OCI-LY1 (cell line): ENCODE data around the gene ARHGEF28.

Experiments
- EZH2 ChIP-seq: fragments of 200-600 bp; sonication (generic), shearing (Covaris generic); IDR thresholded peaks from 2 replicates; pipeline ENCODE4 v1.8.0; 2017; ENCODE audit warnings: borderline replicate concordance, mixed run types, mild to moderate bottlenecking, antibody characterized with exemption, low read length, moderate library complexity, mixed read lengths
- TF ChIP-seq, protein P1 (sequence below): fragments of 200-600 bp; sonication (generic), shearing (Covaris generic); IDR thresholded peaks from 2 replicates; pipeline ENCODE4 v1.5.1; 2017; ENCODE audit warnings: mild to moderate bottlenecking, antibody characterized with exemption, low read length, moderate library complexity, mixed read lengths

DNA sequence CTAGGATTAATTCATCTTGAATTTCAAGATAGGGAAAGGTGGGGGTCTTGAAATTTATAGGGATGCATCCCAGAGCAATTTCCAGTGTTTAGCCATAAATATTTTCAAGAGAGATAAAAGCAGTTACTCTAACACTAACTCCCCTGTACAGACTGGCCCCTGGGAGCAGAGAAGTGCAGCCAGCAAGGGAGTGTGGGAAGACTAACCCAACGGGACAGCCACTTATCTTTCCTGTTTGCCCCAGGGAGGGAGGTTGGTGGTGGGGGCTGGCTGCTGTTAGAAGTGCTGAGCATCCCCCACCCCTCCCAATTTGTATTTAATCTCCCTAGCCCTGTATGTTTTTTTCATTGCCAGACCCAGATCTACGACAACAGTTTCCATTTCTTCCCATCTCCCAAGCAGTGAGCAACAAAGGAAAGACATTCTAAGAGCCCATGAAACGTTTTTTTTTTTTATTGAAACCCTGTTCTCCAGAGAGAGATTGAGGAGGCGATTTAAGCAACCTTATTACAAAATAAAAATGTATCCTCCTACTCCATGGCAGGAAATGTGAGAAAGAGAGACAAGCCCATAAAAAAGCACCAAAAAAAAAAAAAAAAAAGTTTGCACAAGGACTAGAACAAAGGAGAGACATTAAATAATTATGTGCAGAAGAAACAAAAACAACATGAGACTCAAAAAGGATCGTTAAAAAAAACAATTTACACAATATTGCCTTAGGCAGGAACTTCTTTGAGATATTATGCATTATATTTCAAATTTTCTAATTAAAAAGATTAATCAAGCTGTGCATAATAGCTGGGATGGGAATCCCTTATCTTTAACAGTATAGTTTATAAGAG lies 343.4 kb downstream of the ARHGEF28 start:
- TF ChIP-seq, protein P1, sequence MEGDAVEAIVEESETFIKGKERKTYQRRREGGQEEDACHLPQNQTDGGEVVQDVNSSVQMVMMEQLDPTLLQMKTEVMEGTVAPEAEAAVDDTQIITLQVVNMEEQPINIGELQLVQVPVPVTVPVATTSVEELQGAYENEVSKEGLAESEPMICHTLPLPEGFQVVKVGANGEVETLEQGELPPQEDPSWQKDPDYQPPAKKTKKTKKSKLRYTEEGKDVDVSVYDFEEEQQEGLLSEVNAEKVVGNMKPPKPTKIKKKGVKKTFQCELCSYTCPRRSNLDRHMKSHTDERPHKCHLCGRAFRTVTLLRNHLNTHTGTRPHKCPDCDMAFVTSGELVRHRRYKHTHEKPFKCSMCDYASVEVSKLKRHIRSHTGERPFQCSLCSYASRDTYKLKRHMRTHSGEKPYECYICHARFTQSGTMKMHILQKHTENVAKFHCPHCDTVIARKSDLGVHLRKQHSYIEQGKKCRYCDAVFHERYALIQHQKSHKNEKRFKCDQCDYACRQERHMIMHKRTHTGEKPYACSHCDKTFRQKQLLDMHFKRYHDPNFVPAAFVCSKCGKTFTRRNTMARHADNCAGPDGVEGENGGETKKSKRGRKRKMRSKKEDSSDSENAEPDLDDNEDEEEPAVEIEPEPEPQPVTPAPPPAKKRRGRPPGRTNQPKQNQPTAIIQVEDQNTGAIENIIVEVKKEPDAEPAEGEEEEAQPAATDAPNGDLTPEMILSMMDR, result no peak
- no peak for TF ChIP-seq EZH2
